Activated T-cell treated with anti-CD3 and anti-CD28 coated beads, Interleukin-2, amount 50 U/mL, for 72 hours (primary cell): ENCODE data around the gene CDH9. TPM values are rescaled to one million over a fixed set of nuclear protein-coding genes. Genes with fewer than 3 reads are reported as not detected.

Source experiments
- ATAC-seq, 2 donors: fragments of 150-1000 bp; cut with Tn5 transposase; replicated peaks in 1 of 2; 2 replicates each; pipeline ENCODE4 v1.10.0; 2021; ENCODE audit warnings: moderate library complexity in 2 of 2, mild to moderate bottlenecking in 1 of 2
- DNase-seq, 2 donors: peaks; one replicate each; pipeline ENCODE4 v3.0.0; 2021 to 2022; ENCODE audit warnings: mixed read lengths in 1 of 2
- H3K27ac Mint-ChIP-seq: one replicate; pipeline ENCODE4 v1.8.0; 2022; ENCODE audit warnings: mild to moderate bottlenecking, moderate library complexity, mixed read lengths
- H3K27me3 Mint-ChIP-seq: one replicate; pipeline ENCODE4 v1.8.0; 2022; ENCODE audit warnings: low read depth, mixed read lengths
- H3K36me3 Mint-ChIP-seq, 2 donors: one replicate each; pipeline ENCODE4 v1.8.0; 2022; ENCODE audit warnings: mixed read lengths in 2 of 2, mild to moderate bottlenecking in 1 of 2; ENCODE audit not compliant: insufficient read depth in 2 of 2
- H3K4me1 Mint-ChIP-seq: one replicate; pipeline ENCODE4 v1.8.0; 2022; ENCODE audit warnings: low read depth, mixed read lengths
- H3K4me3 Mint-ChIP-seq, 2 donors: one replicate each; pipeline ENCODE4 v1.8.0; 2022; ENCODE audit warnings: mild to moderate bottlenecking in 2 of 2, mixed read lengths in 2 of 2, moderate library complexity in 2 of 2
- H3K9me3 Mint-ChIP-seq, 2 donors: one replicate each; pipeline ENCODE4 v1.8.0; 2022; ENCODE audit warnings: mixed read lengths in 2 of 2
- total RNA-seq, 2 donors: library from RNA; stranded (reverse); gene quantifications; one replicate each; pipeline ENCODE4 v1.2.3, GENCODE V29; 2022

Gene CDH9, protein sequence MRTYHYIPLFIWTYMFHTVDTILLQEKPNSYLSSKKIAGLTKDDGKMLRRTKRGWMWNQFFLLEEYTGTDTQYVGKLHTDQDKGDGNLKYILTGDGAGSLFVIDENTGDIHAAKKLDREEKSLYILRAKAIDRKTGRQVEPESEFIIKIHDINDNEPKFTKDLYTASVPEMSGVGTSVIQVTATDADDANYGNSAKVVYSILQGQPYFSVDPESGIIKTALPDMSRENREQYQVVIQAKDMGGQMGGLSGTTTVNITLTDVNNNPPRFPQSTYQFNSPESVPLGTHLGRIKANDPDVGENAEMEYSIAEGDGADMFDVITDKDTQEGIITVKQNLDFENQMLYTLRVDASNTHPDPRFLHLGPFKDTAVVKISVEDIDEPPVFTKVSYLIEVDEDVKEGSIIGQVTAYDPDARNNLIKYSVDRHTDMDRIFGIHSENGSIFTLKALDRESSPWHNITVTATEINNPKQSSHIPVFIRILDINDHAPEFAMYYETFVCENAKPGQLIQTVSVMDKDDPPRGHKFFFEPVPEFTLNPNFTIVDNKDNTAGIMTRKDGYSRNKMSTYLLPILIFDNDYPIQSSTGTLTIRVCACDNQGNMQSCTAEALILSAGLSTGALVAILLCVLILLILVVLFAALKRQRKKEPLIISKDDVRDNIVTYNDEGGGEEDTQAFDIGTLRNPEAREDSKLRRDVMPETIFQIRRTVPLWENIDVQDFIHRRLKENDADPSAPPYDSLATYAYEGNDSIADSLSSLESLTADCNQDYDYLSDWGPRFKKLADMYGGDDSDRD
- total RNA-seq: not detected

DNA sequence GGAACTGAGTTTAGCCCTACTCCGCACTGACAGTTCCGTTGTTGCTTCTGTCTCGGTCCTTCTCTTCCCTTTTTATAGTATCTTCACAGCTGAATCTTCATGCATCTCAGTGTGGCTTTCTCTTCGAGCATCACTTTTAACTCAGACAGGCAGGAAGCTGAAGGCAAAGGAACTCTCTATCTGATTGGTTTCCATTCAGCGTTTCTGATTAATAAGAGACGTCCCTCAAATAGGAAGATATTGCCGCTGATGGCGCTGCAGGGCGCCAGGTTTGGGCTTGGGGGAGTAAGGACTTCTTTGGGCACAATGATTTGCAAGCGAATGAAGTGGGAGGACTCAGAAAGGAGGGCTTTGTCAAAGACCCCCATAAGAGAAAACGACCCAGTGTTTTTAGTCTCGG, at the start of gene CDH9:
Gene CDH9, minus strand, starts transcription at position 111 of the 400 bp plus-strand sequence. CDS start 50,253 bp downstream, outside the sequence.
- no peaks in the 10 kb centered on the region for H3K36me3 Mint-ChIP-seq
- ATAC-seq (no peak), DNase-seq (no peak)
- no peak within 1 kb of the TSS for H3K27ac Mint-ChIP-seq
- H3K4me1 Mint-ChIP-seq: no peaks in the 10 kb centered on the region
- H3K4me3 Mint-ChIP-seq: no peak within 1 kb of the TSS
- peaks cover 4 to 7% of the 10 kb centered on the region in 2 donors for H3K9me3 Mint-ChIP-seq
- H3K27me3 Mint-ChIP-seq: no peaks in the 10 kb centered on the region

DNA sequence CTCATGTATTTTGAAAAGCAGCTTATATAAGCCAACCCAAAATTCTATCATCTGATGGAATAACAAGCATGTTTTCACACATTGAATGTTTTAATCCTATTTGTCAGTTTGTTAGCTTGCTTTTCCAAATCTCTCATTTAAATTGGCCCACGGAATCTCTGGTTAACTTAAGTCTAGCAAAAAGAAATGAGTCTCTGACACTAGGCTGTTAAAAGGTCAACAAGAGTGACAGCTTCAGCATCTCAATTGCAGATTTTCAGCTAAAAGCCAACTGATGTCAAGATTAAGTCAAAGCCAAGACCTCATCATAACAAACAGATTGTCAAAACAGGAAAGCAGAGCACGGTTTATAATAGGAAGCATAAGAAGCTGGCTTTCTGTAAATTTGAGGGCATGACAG, 49.4 kb upstream of the CDH9 start:
- no peaks in the 10 kb centered on the region for H3K4me1 Mint-ChIP-seq
- H3K27me3 Mint-ChIP-seq: no peaks in the 10 kb centered on the region
- H3K9me3 Mint-ChIP-seq: peaks cover 2 to 4% of the 10 kb centered on the region in 2 donors
- H3K36me3 Mint-ChIP-seq: peaks cover 0 to 3% of the 10 kb centered on the region in 2 donors
- H3K27ac Mint-ChIP-seq: no peak overlapping the region
- ATAC-seq (no peak), DNase-seq (no peak)
- H3K4me3 Mint-ChIP-seq: no peak overlapping the region

DNA sequence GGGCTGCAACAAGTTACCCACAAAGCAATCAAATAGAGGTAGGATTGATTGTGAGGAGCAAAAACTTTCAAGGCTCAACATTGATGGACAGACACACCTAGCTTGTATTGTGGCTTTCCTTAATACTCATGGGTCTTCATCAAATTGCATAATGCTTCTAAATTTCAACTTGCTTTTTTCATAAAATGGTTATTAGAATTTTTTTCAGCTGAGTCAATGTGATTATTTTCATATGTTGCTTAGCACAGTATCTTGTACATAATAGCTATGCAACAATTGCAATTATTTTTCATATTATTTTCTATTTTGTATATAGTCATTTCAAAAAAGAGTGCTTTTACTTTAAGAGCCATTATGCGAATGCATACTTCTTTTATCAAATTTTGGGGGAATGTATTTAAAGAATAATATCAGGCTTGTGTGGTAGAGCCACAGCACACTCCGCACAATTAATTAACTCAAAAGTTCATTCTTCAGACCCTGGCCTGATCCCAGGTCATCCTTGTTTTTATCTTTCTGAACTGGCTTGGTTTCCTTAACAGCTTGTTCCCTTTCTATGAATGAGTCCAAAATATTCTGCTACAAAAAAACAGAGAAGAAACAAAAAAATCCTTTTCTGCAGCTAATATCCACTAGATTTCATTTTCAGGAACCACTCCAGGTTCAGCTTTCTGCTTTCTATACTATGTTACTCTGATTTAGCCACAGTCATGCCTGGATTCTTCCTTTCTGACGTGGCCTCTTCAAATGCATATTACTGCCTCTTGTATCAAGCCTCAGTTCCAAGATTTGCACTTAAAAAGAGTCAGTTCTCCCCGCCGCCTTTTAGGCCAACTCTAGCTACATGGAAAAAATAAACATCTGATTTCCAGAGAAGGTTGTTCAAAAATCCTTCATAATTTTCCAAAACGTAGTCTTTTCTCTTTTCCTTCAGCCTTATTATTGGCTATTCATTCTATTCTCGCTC, 45.3 kb upstream of the CDH9 start:
- no peak for ATAC-seq
- DNase-seq: no peak
- Mint-ChIP-seq H3K9me3 (peaks cover 2 to 6% of the 10 kb centered on the region in 2 donors), H3K36me3 (peaks cover 0 to 3% of the 10 kb centered on the region in 2 donors), H3K27me3 (no peaks in the 10 kb centered on the region), H3K4me1 (no peaks in the 10 kb centered on the region), H3K27ac (no peak overlapping the region), H3K4me3 (no peak overlapping the region)

DNA sequence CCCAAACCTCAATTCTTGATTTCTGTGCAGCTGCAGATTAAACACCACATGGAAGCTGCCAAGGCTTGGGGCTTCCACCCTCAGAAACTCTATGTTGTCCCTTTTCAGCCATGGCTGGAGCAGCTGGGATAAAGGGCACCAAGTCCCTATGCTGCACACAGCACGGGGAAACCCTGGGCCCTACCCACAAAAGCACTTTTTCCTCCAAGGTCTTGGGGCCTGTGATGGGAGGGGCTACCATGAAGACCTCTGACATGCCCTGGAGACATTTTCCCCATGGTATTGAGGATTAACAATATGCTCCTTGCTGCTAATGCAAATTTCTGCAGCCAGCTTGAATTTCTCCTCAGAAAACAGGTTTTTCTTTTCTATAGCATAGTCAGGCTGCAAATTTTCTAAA, 41.8 kb upstream of the CDH9 start:
- Mint-ChIP-seq H3K4me3 (no peak overlapping the region), H3K27ac (no peak overlapping the region), H3K9me3 (peaks cover 7 to 12% of the 10 kb centered on the region in 2 donors), H3K27me3 (no peaks in the 10 kb centered on the region), H3K4me1 (no peaks in the 10 kb centered on the region), H3K36me3 (peaks cover 0 to 4% of the 10 kb centered on the region in 2 donors)
- DNase-seq: no peak
- ATAC-seq: no peak

DNA sequence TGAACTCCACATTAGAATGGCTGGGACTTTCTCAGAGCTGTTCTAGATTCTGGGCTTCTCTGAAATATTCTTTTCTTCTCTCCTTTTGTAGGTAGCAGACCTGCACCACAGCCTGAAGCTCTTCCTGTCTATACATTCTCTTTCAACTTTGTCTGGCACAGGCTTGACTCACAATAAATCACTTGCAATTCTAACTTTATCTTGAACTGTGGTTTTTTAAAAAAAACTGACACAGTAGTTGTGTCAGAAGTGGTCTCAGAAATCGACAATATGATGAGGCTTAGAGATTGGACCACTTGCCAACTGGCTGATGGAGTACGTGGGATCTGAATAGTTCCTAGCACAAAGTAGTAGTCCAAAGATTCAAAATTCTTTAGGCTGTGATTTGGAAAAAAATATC, 24.1 kb upstream of the CDH9 start:
- ATAC-seq: no peak
- H3K36me3 Mint-ChIP-seq: no peaks in the 10 kb centered on the region
- H3K4me1 Mint-ChIP-seq: no peaks in the 10 kb centered on the region
- H3K27ac Mint-ChIP-seq: no peak overlapping the region
- DNase-seq: no peak
- peaks cover 7 to 18% of the 10 kb centered on the region in 2 donors for H3K9me3 Mint-ChIP-seq
- H3K4me3 Mint-ChIP-seq: no peak overlapping the region
- no peaks in the 10 kb centered on the region for H3K27me3 Mint-ChIP-seq

DNA sequence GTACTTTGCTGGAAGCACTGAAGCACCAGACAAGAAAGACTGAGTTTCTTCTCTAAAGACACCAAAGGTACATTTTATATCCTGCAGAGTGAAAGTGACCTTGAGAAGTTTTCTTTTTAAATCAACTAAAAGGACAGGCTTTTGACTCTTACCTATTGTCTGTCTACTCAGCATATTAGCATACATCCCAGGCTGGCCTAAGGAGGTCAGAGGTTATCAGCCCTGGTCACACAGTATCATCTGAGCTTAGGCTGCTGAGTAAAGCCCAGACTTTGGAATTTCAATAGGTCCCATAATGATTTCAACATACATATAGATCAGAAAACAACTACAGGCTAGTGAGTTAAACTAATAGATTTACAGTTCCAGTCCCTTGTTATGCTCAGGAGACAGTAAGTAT, 10.1 kb upstream of the CDH9 start:
- Mint-ChIP-seq H3K27me3 (no peaks in the 10 kb centered on the region), H3K9me3 (peaks cover 5 to 6% of the 10 kb centered on the region in 2 donors), H3K4me3 (no peak overlapping the region), H3K4me1 (no peaks in the 10 kb centered on the region), H3K36me3 (no peaks in the 10 kb centered on the region), H3K27ac (no peak overlapping the region)
- ATAC-seq (no peak), DNase-seq (no peak)

DNA sequence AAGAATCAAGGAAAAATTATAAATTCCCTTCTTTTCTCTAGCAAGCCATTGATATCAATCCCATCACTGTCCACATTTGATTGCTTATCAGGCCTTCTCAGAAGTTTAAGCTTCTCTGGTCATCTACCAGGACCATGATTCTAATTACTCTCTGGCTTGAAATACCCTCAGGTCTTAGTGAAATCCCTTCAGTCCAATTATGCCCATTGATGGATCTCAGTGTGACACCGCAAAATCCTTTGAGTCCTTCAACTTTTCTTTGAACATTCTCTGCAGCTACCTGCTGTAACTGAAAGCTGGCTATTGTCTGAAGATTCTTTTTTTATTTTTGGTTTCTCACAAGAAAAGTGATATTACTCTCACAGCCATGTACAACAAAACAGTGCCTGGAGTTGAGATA, 3.0 kb upstream of the CDH9 start:
- peaks cover 4% of the 10 kb centered on the region in 2 donors for H3K9me3 Mint-ChIP-seq
- no peaks in the 10 kb centered on the region for H3K4me1 Mint-ChIP-seq
- H3K27me3 Mint-ChIP-seq: no peaks in the 10 kb centered on the region
- ATAC-seq (no peak), DNase-seq (no peak)
- H3K27ac Mint-ChIP-seq: no peak overlapping the region
- no peak overlapping the region for H3K4me3 Mint-ChIP-seq
- no peaks in the 10 kb centered on the region for H3K36me3 Mint-ChIP-seq

DNA sequence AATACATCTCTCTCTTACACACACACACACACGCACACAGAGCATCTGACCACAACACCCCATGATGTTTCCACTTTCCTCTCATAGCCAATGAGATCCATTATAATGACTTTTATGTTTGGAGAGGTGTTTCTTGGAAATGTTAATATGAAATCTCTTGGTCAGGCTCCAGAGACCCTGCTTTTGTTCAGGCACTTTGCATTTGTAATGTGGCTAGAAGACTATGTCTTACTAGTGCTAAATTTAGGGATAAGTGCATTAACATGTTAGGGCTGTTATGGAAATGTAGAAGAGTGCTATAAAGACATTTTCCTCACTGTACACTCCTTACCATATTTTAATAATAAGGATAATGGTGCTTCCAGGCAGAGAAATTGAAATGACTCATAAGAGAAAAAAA, 3.8 kb downstream of the CDH9 start:
- no peak for DNase-seq
- Mint-ChIP-seq H3K9me3 (peaks cover 1 to 2% of the 10 kb centered on the region in 2 donors), H3K4me1 (no peaks in the 10 kb centered on the region), H3K27me3 (no peaks in the 10 kb centered on the region), H3K36me3 (no peaks in the 10 kb centered on the region), H3K4me3 (no peak overlapping the region), H3K27ac (no peak overlapping the region)
- no peak for ATAC-seq

DNA sequence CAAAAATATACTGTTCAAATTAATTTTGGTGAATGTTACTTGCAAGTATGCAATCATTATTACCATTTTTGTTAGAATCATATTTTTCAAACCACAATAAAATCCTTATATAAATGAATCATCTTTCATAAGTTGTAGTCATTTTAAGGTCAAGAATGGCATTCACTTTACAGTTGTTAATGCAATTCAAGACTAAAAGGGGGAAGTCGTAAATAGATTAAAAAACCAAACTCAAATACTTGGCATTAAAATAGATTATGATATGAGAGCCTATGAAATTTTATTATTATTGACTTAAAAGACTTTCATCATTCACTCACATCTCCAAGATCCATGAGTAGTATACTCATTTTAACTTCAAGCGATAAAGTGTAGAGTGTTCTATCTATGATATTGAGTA, 11.6 kb downstream of the CDH9 start:
- Mint-ChIP-seq H3K27ac (no peak overlapping the region), H3K9me3 (peaks cover 1 to 5% of the 10 kb centered on the region in 2 donors), H3K4me1 (no peaks in the 10 kb centered on the region), H3K4me3 (no peak overlapping the region), H3K27me3 (no peaks in the 10 kb centered on the region), H3K36me3 (no peaks in the 10 kb centered on the region)
- DNase-seq: no peak
- ATAC-seq: no peak

DNA sequence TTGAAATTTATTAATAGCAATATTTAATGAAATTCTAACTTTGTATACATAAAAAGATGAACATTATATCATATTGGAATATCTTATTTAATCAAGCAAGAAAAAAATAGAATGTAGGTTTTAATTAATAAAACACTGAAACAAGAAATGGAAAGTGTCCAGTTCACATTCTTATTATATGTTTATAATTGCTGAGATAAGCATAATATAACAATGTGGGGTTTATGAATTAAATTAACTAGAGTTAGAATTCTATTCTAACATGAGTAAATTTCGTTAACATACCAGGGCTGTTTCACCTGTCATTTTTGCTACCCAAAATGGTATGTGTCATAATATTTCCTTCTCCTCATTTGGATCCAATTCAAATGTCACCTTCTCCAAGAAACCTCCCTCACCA, 12.3 kb downstream of the CDH9 start:
- H3K9me3 Mint-ChIP-seq: peaks cover 1 to 5% of the 10 kb centered on the region in 2 donors
- no peak overlapping the region for H3K27ac Mint-ChIP-seq
- no peaks in the 10 kb centered on the region for H3K27me3 Mint-ChIP-seq
- DNase-seq: no peak
- no peak overlapping the region for H3K4me3 Mint-ChIP-seq
- no peaks in the 10 kb centered on the region for H3K4me1 Mint-ChIP-seq
- no peaks in the 10 kb centered on the region for H3K36me3 Mint-ChIP-seq
- no peak for ATAC-seq

DNA sequence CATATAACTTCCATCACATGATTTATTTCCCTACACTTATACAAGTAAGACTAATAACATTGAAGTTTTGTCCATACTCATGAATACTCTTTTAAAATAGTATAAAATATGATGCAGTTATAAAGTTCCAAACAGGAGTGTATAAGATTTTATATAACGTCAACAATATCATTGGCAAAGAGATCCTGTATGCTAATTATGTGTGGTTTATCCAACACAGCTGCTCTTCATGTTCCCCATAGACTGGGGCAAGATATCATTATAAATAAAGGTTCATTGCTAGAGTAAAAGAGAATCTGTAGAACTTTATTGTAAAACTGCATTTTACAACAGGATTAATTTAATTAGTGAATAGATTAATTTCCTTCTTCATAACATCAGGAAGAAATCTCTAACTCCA, 16.9 kb downstream of the CDH9 start:
- Mint-ChIP-seq H3K27ac (no peak overlapping the region), H3K4me3 (no peak overlapping the region), H3K36me3 (no peaks in the 10 kb centered on the region), H3K27me3 (no peaks in the 10 kb centered on the region), H3K4me1 (no peaks in the 10 kb centered on the region), H3K9me3 (peaks cover 1 to 5% of the 10 kb centered on the region in 2 donors)
- DNase-seq (no peak), ATAC-seq (no peak)

DNA sequence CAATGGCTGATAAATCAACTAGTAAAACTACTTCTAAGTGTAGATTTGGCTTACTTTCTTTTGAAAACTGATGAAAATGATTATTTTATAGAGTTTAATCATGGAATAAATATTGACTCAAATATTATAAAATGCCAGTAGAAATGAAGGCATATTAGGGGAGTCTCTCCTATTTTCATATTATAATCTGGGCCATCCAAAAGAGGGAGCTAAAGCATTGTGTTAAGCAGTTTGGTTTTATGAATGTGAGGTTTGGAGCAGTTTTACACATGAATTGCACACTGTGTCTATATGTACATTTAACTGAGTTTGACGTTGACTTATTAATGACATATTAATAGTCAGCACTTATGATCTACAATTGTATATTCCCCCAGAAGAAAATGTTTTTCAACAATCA, 17.4 kb downstream of the CDH9 start:
- no peak overlapping the region for H3K27ac Mint-ChIP-seq
- H3K4me1 Mint-ChIP-seq: no peaks in the 10 kb centered on the region
- ATAC-seq: no peak
- no peak for DNase-seq
- peaks cover 0 to 5% of the 10 kb centered on the region in 2 donors for H3K9me3 Mint-ChIP-seq
- H3K27me3 Mint-ChIP-seq: no peaks in the 10 kb centered on the region
- H3K4me3 Mint-ChIP-seq: no peak overlapping the region
- H3K36me3 Mint-ChIP-seq: no peaks in the 10 kb centered on the region

DNA sequence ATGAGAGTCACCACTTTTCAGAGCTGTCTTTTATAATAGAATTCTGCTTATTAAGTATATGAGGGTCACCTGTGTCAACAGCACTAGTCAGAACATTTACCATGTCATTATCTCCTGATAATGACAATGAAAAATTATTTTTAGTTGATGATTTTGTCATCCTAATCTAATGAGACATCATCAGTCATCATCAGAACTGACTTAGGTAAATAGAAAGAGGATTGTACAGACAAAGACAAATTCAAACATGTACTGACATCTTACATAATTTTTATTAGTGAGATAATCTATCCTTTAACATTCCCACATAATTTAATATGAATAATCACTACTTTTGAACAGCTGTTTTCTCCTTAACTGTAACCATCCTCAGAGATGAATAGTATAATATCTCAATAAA, 22.6 kb downstream of the CDH9 start:
- DNase-seq (no peak), ATAC-seq (no peak)
- no peaks in the 10 kb centered on the region for H3K4me1 Mint-ChIP-seq
- H3K36me3 Mint-ChIP-seq: no peaks in the 10 kb centered on the region
- no peaks in the 10 kb centered on the region for H3K27me3 Mint-ChIP-seq
- peaks cover 0 to 3% of the 10 kb centered on the region in 2 donors for H3K9me3 Mint-ChIP-seq
- no peak overlapping the region for H3K4me3 Mint-ChIP-seq
- H3K27ac Mint-ChIP-seq: no peak overlapping the region
